ENCODE data around the gene GSX1.
A peak's percentile ranks its signal among the peaks of the same experiment; 100 is the strongest.

Gene GSX1

GRCh38 chr13:27790523-27790922 lies 1.8 kb upstream of the GSX1 start:
- 3% methylated on average over 23 of the region's 23 CpGs for WGBS
- Histone ChIP-seq H3K4ac (ENCODE audit: low read depth in 1 of 2, low read length in 2 of 2) (no peak overlapping the region), H2BK12ac (ENCODE audit: low read length in 2 of 2) (no peak overlapping the region), H3K23ac (ENCODE audit: low read length in 2 of 2) (no peak overlapping the region), H2BK120ac (ENCODE audit: low read depth, low read length) (no peak overlapping the region), H2AFZ (ENCODE audit: low read depth, low read length) (no peak overlapping the region), H3K79me1 (replicated peaks; ENCODE audit: low read length, poor library complexity, severe bottlenecking) (no peaks in the 10 kb centered on the region), H3K27me3 (ENCODE audit: control insufficient read depth in 1 of 2, insufficient read depth in 1 of 2, low read length in 2 of 2) (peaks cover 77 to 87% of the 10 kb centered on the region in 2 experiments), H3K18ac (ENCODE audit: low read depth in 1 of 2, low read length in 2 of 2) (no peak overlapping the region), H3K36me3 (ENCODE audit: control insufficient read depth in 1 of 2, insufficient read depth in 2 of 2, low read depth in 1 of 2, low read length in 2 of 2) (peaks cover 0 to 7% of the 10 kb centered on the region in 2 experiments), H3K4me2 (ENCODE audit: low read length, poor library complexity, severe bottlenecking) (no peak overlapping the region), H3K9ac (ENCODE audit: low read length) (no peak overlapping the region), H3K9me3 (ENCODE audit: control insufficient read depth, low read length) (peaks cover 6% of the 10 kb centered on the region), H3K4me3 (ENCODE audit: insufficient read depth in 1 of 2, low read depth in 1 of 2, low read length in 2 of 2) (peak overlapping the region in 1 of 2 experiments; percentile 59), H3K27ac (ENCODE audit: low read length, poor library complexity, severe bottlenecking) (no peak overlapping the region), H3K4me1 (ENCODE audit: control insufficient read depth, insufficient read depth, low read depth, low read length) (peaks cover 12% of the 10 kb centered on the region), H2BK15ac (ENCODE audit: low read depth, poor library complexity, severe bottlenecking) (no peak overlapping the region), H2BK5ac (ENCODE audit: low read depth, low read length, poor library complexity, severe bottlenecking) (no peak overlapping the region), H4K8ac (ENCODE audit: low read length) (no peak overlapping the region), H3K14ac (ENCODE audit: low read length in 2 of 2) (no peak overlapping the region), H2AK5ac (ENCODE audit: low read length, severe bottlenecking) (no peak overlapping the region), H4K91ac (ENCODE audit: low read length) (no peak overlapping the region)
- no peak for DNase-seq

GRCh38 chr13:27791146-27791900 lies 960 bp upstream of the GSX1 start:
- Histone ChIP-seq H3K4me1 (ENCODE audit: control insufficient read depth, insufficient read depth, low read depth, low read length) (peaks cover 12% of the 10 kb centered on the region), H3K36me3 (ENCODE audit: control insufficient read depth in 1 of 2, insufficient read depth in 2 of 2, low read depth in 1 of 2, low read length in 2 of 2) (peaks cover 0 to 7% of the 10 kb centered on the region in 2 experiments), H3K4me3 (ENCODE audit: insufficient read depth in 1 of 2, low read depth in 1 of 2, low read length in 2 of 2) (peak overlapping the region in 1 of 2 experiments; percentile 59), H3K9me3 (ENCODE audit: control insufficient read depth, low read length) (peaks cover 9% of the 10 kb centered on the region), H3K4me2 (ENCODE audit: low read length, poor library complexity, severe bottlenecking) (peak overlapping the region; percentile 24), H3K79me1 (replicated peaks; ENCODE audit: low read length, poor library complexity, severe bottlenecking) (no peaks in the 10 kb centered on the region), H2BK120ac (ENCODE audit: low read depth, low read length) (no peak overlapping the region), H2BK12ac (ENCODE audit: low read length in 2 of 2) (no peak overlapping the region), H3K4ac (ENCODE audit: low read depth in 1 of 2, low read length in 2 of 2) (no peak overlapping the region), H4K91ac (ENCODE audit: low read length) (peak overlapping the region; percentile 66), H2BK15ac (ENCODE audit: low read depth, poor library complexity, severe bottlenecking) (no peak overlapping the region), H3K18ac (ENCODE audit: low read depth in 1 of 2, low read length in 2 of 2) (no peak overlapping the region), H3K27me3 (ENCODE audit: control insufficient read depth in 1 of 2, insufficient read depth in 1 of 2, low read length in 2 of 2) (peaks cover 85 to 91% of the 10 kb centered on the region in 2 experiments), H4K8ac (ENCODE audit: low read length) (no peak overlapping the region), H2AK5ac (ENCODE audit: low read length, severe bottlenecking) (no peak overlapping the region), H2BK5ac (ENCODE audit: low read depth, low read length, poor library complexity, severe bottlenecking) (no peak overlapping the region), H2AFZ (ENCODE audit: low read depth, low read length) (no peak overlapping the region), H3K14ac (ENCODE audit: low read length in 2 of 2) (no peak overlapping the region), H3K23ac (ENCODE audit: low read length in 2 of 2) (no peak overlapping the region), H3K9ac (ENCODE audit: low read length) (no peak overlapping the region), H3K27ac (ENCODE audit: low read length, poor library complexity, severe bottlenecking) (no peak overlapping the region)
- 10% methylated on average over 36 of the region's 36 CpGs for WGBS
- DNase-seq, result no peak

- no peak overlapping the region for H2BK120ac ChIP-seq (ENCODE audit: low read depth, low read length)
- no peak overlapping the region for H2BK15ac ChIP-seq (ENCODE audit: low read depth, poor library complexity, severe bottlenecking)
- H2BK5ac ChIP-seq (ENCODE audit: low read depth, low read length, poor library complexity, severe bottlenecking), result no peak overlapping the region
- no peak overlapping the region for H3K23ac ChIP-seq (ENCODE audit: low read length in 2 of 2)
- H2AK5ac ChIP-seq (ENCODE audit: low read length, severe bottlenecking), result no peak overlapping the region
- H3K9me3 ChIP-seq (ENCODE audit: control insufficient read depth, low read length), result peaks cover 11% of the 10 kb centered on the region
- H3K36me3 ChIP-seq (ENCODE audit: control insufficient read depth in 1 of 2, insufficient read depth in 2 of 2, low read depth in 1 of 2, low read length in 2 of 2), result peaks cover 0 to 7% of the 10 kb centered on the region in 2 experiments
- no peak overlapping the region for H3K18ac ChIP-seq (ENCODE audit: low read depth in 1 of 2, low read length in 2 of 2)
- H2BK12ac ChIP-seq (ENCODE audit: low read length in 2 of 2), result no peak overlapping the region
- H3K4me3 ChIP-seq (ENCODE audit: insufficient read depth in 1 of 2, low read depth in 1 of 2, low read length in 2 of 2), result no peak overlapping the region
- 12% methylated on average over 22 of the region's 22 CpGs for WGBS
- DNase-seq, result no peak
- peaks cover 91 to 92% of the 10 kb centered on the region in 2 experiments for H3K27me3 ChIP-seq (ENCODE audit: control insufficient read depth in 1 of 2, insufficient read depth in 1 of 2, low read length in 2 of 2)
- H4K91ac ChIP-seq (ENCODE audit: low read length), result no peak overlapping the region
- H3K4me2 ChIP-seq (ENCODE audit: low read length, poor library complexity, severe bottlenecking), result no peak overlapping the region
- H4K8ac ChIP-seq (ENCODE audit: low read length), result no peak overlapping the region
- H2AFZ ChIP-seq (ENCODE audit: low read depth, low read length), result no peak overlapping the region
- H3K27ac ChIP-seq (ENCODE audit: low read length, poor library complexity, severe bottlenecking), result no peak overlapping the region
- H3K4ac ChIP-seq (ENCODE audit: low read depth in 1 of 2, low read length in 2 of 2), result no peak overlapping the region
- H3K14ac ChIP-seq (ENCODE audit: low read length in 2 of 2), result no peak overlapping the region
- peaks cover 12% of the 10 kb centered on the region for H3K4me1 ChIP-seq (ENCODE audit: control insufficient read depth, insufficient read depth, low read depth, low read length)
- no peaks in the 10 kb centered on the region for H3K79me1 ChIP-seq (replicated peaks; ENCODE audit: low read length, poor library complexity, severe bottlenecking)
- H3K9ac ChIP-seq (ENCODE audit: low read length), result no peak overlapping the region
Measured at GRCh38 chr13:27791901-27792392, 336 bp upstream of the GSX1 start.

GRCh38 chr13:27793507-27794367 lies 1.5 kb downstream of the GSX1 start:
- Histone ChIP-seq H3K23ac (ENCODE audit: low read length in 2 of 2) (no peak overlapping the region), H3K18ac (ENCODE audit: low read depth in 1 of 2, low read length in 2 of 2) (no peak overlapping the region), H3K79me1 (replicated peaks; ENCODE audit: low read length, poor library complexity, severe bottlenecking) (no peaks in the 10 kb centered on the region), H2AFZ (ENCODE audit: low read depth, low read length) (no peak overlapping the region), H2BK120ac (ENCODE audit: low read depth, low read length) (no peak overlapping the region), H3K27me3 (ENCODE audit: control insufficient read depth in 1 of 2, insufficient read depth in 1 of 2, low read length in 2 of 2) (peaks cover 96% of the 10 kb centered on the region in 2 experiments), H4K91ac (ENCODE audit: low read length) (no peak overlapping the region), H2BK15ac (ENCODE audit: low read depth, poor library complexity, severe bottlenecking) (no peak overlapping the region), H3K4me2 (ENCODE audit: low read length, poor library complexity, severe bottlenecking) (no peak overlapping the region), H3K4me3 (ENCODE audit: insufficient read depth in 1 of 2, low read depth in 1 of 2, low read length in 2 of 2) (no peak overlapping the region), H4K8ac (ENCODE audit: low read length) (no peak overlapping the region), H3K36me3 (ENCODE audit: control insufficient read depth in 1 of 2, insufficient read depth in 2 of 2, low read depth in 1 of 2, low read length in 2 of 2) (peaks cover 0 to 7% of the 10 kb centered on the region in 2 experiments), H3K4me1 (ENCODE audit: control insufficient read depth, insufficient read depth, low read depth, low read length) (peaks cover 17% of the 10 kb centered on the region), H3K9me3 (ENCODE audit: control insufficient read depth, low read length) (peaks cover 8% of the 10 kb centered on the region), H3K14ac (ENCODE audit: low read length in 2 of 2) (no peak overlapping the region), H2AK5ac (ENCODE audit: low read length, severe bottlenecking) (no peak overlapping the region), H2BK5ac (ENCODE audit: low read depth, low read length, poor library complexity, severe bottlenecking) (no peak overlapping the region), H2BK12ac (ENCODE audit: low read length in 2 of 2) (no peak overlapping the region), H3K4ac (ENCODE audit: low read depth in 1 of 2, low read length in 2 of 2) (no peak overlapping the region), H3K27ac (ENCODE audit: low read length, poor library complexity, severe bottlenecking) (no peak overlapping the region), H3K9ac (ENCODE audit: low read length) (no peak overlapping the region)
- 7% methylated on average over 63 of the region's 63 CpGs for WGBS
- DNase-seq, result no peak

Measured in mesenchymal stem cell (in vitro differentiated cells and primary cell).